Nucleus accumbens (tissue), 56 donors: ENCODE data around the gene LBHD2.
A peak's percentile ranks its signal among the peaks of the same experiment; 100 is the strongest.

ENCODE experiments used
- DNase-seq, 56 donors: peaks; one replicate each; lab custom pipeline; 2025; lab: John Stamatoyannopoulos, UW

Gene LBHD2

GRCh38 chr14:103128631-103129300 lies 44.8 kb downstream of the LBHD2 start:
- DNase-seq = peak in 16 of 56 donors; percentile 17 to 76 (median 40)

DNA sequence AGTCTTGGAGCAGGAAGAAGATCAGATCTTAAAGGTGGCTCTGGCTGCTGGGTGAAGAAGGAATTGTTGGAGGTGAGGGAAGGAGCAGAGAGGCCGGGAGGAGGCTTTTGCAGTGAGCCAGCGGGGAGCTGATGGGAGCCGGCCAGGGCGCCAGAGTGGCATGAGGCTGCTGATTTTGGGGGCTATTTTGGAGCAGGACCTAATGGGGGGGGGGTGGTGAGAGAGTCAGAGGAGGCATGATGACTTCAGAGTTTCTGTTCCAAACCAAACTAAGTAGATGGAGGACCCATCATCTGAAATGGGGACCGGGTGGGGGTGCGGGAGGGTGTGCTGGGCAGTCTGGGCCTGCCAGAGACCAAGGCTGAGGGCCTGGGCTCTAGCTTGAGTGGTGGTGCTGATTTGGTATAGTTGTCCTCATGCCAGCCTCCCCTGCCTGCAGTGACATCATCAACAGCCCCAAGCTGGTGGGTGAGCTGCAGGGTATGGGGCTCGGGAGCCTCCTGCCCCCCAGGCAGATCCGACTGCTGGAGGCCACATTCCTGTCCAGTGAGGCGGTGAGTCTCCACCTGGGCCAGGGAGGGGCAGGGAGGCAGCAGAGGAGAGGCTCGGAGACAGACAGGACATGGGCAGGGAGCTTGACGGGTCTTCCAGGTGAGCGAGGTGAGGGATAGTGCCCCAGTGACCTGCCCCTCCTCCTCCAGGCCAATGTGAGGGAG lies 45.4 kb downstream of the LBHD2 start:
- DNase-seq = no peak

DNA sequence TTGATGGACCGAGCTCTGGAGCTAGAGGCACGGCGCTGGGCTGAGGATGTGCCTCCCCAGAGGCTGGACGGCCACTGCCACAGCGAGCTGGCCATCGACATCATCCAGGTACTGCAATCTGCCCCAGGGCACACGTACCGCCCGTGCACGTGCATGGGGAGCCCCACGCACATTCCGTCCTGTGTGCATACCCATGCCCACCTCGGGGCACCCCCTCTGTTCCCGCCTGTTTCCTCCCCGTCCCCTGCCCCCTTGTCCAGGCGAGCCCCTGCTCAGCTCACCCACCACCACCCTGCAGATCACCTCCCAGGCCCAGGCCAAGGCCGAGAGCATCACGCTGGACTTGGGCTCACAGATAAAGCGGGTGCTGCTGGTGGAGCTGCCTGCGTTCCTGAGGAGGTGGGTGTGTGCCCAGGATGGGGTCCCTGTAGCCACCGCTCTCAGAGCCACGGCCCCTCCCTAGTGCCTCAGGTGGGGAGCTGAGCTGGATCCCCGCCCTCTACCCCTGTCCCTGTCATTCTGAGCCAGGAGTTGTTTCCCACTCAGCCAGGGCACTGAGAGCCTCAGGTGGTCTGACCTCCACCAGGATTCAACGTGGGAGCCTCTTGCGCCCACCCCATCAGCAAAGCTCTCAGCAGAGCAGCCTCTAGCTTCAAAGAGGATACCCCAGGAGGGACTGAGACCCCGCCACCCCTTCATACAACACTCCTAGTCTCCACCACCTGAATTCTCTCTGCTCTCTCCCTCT lies 46.2 kb downstream of the LBHD2 start:
- DNase-seq = no peak

DNA sequence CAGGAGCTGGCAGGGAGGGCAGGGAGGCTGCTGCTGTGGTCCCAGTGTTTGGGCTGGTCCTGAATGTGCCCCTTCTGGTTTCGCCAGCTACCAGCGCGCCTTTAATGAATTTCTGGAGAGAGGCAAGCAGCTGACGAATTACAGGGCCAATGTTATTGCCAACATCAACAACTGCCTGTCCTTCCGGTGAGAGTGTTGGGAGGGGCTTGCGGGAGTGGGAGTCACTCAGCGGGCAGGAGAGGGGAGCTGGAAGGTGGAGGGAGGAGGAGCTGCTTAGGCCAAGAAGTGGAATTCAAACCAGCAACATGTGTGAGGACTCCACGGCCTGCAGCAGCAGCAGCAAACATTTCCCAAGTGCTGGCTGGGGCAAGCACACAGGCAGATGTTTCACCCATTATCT lies 47.0 kb downstream of the LBHD2 start:
- DNase-seq = no peak

DNA sequence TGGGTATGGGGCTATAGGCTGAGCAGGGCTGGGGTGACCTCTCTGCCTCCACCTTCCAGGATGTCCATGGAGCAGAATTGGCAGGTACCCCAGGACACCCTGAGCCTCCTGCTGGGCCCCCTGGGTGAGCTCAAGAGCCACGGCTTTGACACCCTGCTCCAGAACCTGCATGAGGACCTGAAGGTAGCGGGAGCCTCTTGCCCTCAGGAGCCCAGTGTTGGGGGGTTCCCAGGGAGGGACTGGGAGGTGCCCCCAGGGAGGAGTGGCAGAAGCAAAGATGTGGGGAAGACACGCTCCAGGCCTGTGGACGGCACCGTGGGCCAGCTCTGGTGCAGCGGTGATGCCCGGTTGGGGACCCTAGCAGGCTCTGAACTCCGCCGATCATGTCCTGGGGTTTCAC lies 47.6 kb downstream of the LBHD2 start:
- no peak for DNase-seq

- DNase-seq = no peak
These were observed 48.6 kb downstream of the LBHD2 start for GRCh38 chr14:103132381-103133209.

- no peak for DNase-seq
These were observed 49.5 kb downstream of the LBHD2 start for GRCh38 chr14:103133210-103134140.

DNA sequence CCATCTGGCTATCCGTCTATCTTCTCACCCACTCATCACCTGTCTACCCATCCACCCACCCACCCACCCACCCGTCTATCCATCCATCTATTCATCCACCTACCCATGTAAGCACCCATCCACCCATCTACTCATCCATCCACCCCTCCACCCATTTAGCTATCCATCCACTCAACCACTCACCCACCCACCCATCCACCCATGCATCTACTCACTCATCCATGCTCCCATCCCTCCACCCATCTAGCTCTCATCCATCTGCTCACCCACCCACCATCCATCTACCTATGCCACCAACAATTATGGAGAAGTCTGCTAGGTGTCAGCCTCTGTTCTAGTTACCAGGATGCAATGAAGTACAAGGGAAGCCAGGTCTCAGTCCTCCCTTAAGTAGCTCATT lies 50.4 kb downstream of the LBHD2 start:
- DNase-seq = no peak

GRCh38 chr14:103134919-103135318 lies 50.9 kb downstream of the LBHD2 start:
- no peak for DNase-seq

GRCh38 chr14:103135333-103136260 lies 51.6 kb downstream of the LBHD2 start:
- DNase-seq = no peak

DNA sequence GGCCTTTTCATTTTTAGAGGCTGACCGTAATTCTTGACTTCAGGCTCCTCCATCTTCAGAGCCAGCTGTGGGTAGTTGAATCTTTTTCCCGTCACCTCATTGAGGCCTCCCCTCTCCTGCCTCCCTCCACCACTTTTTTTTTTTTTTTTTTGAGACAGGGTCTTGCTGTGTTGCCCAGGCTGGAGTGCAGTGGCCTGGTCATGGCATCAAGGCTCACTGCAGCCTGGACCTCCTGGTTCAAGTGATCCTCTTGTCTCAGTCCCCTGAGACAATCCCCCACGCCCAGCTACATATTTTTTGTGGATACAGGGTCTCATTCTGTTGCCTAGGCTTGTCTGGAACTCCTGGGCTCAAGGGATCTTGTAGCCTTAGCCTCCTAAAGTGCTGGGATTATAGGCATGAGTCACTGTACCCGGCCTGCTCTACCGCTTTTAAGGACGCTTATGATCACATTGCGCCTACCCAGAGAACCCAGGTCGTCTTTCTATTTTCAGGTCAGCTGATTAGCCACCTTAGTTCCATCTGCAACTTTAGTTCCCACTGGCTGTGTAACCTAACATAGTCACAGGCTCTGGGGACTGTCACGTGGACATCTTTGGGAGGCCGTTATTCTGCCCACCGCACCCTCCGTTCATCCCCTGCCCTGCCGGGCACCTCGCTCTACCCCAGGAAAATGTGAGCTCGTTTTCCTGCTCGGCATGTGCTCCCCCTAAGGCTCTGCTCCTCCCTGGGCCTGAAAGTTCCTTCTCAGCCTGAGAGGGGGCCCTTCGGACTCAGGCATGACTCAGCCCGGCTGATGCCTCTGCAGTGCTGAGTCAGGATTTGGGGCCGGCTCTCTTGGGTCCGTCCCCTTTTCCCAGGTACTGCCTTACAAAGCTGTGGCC lies 52.6 kb downstream of the LBHD2 start:
- DNase-seq = peak in 3 of 56 donors; percentile 23 to 39 (median 29)

DNA sequence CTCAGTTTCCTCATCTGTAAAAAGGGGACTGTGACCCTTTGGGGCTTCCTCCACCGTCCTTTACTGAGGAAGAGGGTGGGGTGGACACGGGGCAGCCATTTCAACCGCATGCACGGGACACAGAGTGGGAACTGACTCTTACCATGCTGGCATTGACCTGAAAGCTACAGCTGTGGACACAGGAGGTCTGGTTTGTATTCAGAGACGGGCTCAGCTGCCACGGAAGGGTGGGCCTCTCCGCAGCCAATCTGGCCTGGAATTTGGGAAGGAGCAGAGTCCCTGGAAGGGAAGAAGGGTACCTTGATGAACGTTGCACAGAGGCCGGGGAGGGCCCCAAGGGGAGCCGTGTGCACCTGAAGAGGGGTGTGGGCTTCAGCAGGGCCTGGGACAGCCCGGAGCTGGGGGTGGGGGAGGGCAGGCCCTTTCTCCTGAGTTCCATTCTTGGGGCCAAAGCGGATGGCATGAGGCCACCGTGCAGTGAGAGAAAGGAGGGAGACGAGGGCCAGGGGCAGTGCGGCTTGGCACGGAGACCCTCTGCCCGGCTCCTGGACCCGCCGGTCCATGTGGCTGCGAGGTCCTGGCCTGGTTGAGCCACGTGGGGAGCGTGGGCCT lies 53.8 kb downstream of the LBHD2 start:
- DNase-seq = no peak

- peak in 1 of 56 donors; percentile 18 for DNase-seq
These were observed 54.5 kb downstream of the LBHD2 start for GRCh38 chr14:103138301-103139131.

DNA sequence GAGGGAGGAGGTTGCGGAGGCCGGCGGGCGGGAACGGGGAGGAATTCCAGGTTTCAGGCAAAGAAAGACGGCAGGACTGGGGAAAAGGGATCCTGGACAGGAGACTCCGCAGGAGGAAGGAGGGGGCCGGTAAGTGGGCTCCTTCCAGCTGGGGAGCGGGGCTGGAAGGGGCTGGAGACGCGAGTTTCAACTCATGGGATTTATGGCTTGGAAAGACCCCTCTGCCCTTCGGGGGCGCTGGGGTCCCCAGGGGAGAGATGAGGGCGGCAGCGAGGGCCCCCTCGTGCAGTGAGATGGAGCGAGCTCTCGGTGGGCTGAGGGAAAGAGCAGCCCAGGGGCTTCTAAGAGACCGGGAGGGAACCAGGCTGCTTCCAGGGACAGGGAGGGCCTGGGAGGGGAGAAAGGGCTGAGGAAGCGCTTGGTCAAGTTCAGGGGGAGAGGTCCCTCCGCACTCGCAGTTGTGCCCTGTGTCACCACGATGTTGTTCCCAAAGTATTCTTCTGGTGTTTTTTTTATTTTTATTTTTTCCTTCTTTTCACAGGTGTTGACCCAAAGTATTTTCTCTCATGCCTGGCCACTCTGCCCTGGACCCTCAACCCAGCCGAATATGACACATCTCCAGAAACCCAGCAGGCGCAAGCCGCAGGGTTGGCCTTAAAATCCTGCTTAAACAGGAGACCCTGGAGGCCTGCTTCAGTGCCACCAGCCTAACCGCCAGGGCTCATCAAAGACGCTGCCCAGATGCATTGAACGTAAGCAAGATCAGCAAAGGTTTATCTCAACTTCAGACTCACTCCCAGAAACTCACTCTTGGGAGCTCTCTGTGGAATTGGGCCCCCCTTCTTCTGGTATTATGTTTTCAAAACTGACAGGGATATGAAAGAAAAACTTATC lies 55.4 kb downstream of the LBHD2 start:
- DNase-seq = no peak
